NCI-H1048 (cell line): ENCODE data around the gene ERMARD.
"Not testable (repeated sequence)": the region's sequence is repeated elsewhere in the genome, so short reads cannot be mapped to it uniquely, and the experiment has no call there.

Source experiments
- DNase-seq: peaks from one replicate; lab custom pipeline; 2025; lab: John Stamatoyannopoulos, UW

The ERMARD gene

DNA sequence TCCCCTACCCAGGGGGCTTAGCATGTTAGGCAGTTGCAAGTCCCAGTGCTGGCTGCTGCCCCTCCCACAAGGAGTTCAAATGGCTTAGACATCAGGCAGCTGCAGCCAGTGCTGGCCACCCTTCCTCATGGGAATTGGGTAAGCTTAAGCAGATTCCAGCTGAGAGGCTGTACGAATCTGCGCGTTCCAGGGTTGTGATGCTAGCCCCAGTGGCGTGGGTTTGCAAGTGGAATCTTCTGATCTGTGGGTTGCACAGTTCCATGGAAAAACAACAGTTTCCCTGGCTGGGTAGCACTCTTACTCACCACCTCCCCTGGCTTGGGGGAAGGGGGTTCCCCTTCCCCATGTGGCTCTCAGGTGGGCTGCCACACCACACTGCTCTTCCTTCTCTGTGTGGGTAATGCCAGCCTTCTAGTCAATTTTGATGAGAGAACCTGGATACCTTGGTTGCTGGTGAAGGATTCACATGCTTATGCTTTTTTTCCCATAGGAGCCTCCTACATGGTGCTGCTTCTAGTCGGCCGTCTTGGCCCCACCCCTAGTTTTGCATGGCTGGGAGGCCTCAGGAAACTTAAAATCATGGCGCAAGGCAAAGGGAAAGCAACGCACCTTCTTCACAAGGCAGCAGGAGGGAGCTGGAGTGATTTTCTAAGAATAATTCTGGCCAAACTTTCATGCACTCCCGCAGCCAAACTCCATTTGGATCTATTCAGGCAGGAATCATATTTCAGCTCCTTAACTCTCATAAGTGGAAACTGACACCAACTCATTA, 13.0 kb upstream of the ERMARD start:
- DNase-seq, result no peak

DNA sequence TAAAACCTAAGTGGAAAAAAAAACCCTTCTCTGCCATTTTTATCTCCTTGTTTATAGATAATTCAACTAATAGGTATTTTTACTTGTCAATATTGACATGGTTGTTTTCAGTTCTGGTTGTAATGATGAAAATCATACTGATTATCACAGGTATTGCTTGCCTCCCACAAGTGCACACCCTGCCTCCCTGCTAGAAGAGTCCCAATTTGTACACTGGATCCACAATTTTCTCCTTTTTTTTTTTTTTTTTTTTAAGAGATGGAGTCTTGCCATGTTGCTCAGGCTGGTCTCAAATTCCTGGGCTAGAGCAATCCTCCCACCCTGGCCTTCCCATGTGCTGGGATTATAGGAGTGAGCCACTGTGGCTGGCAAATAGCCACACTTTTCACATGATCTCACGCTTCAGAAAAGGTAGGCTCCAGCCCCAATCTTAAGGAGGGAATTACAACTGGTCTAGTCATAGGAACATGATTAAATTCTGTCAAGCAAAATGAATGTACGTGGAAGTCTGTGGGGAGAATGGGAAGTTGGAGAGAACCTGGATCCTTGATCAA, 12.4 kb upstream of the ERMARD start:
- no peak for DNase-seq

DNA sequence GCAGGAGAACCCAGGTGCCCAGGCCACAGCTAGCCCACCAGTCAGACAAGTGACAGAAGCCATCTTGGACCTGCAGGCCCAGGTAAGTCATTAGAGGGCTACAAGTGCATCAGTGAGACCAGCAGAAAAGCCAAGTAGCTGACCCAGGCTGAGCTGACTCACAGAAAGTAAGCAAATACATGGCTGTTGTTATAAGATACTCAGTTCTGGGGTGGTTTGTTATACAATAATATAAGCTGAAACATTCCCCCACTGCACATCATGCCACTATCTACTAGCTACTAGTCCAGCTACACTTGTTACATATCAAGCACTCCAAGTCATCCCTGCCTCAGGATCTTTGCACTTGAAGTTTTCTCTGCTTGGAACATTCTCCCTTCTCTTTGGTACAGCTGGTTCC, 10.1 kb upstream of the ERMARD start:
- DNase-seq, result no peak

GRCh38 chr6:169745405-169745804, 6.0 kb upstream of the ERMARD start:
- no peak for DNase-seq

GRCh38 chr6:169746556-169746955, 4.9 kb upstream of the ERMARD start:
- no peak for DNase-seq

- no peak for DNase-seq
These were observed 727 bp downstream of the ERMARD start for GRCh38 chr6:169752074-169752623.

DNA sequence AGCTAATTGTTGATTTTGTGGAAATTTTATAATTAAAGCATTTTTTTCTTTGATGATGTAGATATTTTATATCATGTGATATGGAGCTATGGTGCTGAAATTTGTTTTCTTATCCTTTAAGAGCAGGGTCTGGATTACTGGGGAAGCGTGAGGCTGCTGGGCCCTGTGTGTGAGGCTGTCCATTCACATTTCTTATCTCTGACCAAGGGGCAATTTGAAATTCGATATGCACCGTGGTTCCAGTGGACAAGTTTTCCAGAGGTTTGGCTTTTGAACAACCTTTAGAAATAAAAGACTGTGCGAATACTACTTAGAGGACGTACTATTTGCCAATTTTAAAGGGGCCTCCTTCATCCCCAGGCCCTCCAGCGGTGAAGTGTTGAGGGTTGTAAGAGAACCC, 3.7 kb downstream of the ERMARD start:
- DNase-seq, result no peak

- DNase-seq, result no peak
These were observed 11.9 kb downstream of the ERMARD start for GRCh38 chr6:169763308-169763707.

DNA sequence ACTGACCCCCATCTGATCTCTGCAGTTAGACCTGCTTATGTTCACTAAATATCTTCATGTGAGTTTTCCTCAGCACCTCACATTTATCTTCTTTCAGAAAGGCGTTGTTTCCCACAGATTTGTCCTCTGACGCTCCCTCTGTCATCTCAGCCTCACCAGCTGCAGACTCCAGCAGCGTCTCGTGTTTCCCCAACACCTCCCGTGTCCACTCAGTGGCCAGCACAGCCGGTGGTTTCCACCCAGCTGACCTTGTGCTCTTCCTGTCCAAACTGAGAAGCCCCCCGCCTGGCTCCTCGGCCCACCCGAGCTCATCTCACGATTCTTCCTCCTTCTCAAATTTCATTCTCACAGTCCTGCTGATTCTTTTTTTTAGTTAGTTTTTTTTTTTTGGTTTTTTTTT, 12.5 kb downstream of the ERMARD start:
- no peak for DNase-seq

DNA sequence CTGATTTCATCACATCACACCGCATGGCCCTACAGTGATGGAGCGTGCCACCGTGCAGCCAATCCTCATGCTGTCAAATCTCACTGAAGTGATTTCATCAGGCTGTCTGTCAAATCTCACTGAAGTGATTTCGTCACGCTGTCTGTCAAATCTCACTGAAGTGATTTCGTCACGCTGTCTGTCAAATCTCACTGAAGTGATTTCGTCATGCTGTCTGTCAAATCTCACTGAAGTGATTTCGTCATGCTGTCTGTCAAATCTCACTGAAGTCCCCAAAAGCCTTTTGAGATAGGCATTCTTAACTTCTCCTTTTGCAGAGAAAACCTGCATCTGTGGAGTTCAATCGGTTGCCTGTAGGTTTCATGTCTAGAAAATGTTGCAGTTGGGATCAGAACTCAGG, 14.4 kb downstream of the ERMARD start:
- not testable (repeated sequence) for DNase-seq

- no peak for DNase-seq
These were observed 14.8 kb downstream of the ERMARD start for GRCh38 chr6:169766232-169766631.

GRCh38 chr6:169766921-169767736, 15.7 kb downstream of the ERMARD start:
- DNase-seq, result no peak

- DNase-seq, result no peak
These were observed 22.9 kb downstream of the ERMARD start for GRCh38 chr6:169774347-169774746.

DNA sequence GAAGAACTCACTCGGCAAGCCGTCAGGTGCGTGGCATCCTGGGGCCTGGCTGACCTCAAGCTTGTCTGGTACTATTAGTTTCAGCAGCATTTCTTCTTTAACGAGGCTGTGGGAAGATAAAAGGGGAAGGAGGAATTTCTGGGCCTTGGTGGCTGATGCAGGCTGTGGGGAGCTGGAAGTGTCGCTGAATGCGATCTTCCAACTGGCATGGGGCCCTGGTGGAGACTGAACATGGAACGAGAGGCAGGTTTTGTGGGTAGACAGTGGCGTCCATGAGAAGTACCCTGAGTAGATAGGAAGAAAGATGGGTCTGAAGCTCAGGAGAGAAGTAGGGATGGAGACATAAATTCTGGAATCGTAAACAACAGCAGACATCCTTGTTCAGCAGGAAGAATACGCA, 23.9 kb downstream of the ERMARD start:
- DNase-seq, result no peak

DNA sequence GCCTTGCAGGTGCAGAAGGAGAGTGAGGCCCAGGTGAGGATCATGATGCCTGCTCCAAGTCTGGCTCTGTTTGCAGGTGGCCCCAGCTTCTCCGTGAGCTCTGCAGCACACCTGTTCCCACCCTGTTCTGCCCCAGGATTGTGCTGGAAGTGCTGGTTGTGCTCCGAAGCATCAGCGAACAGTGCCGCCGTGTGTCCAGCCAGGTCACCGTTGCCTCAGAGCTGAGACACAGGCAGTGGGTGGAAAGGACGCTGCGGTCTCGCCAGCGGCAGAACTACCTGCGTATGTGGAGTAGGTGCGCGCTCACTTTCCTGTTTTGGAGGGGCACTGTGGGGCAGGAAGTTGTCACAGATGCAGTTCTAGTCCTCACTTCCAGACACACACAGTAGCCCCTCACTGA, 25.0 kb downstream of the ERMARD start:
- DNase-seq, result no peak

GRCh38 chr6:169777896-169778295, 26.5 kb downstream of the ERMARD start:
- DNase-seq, result no peak

DNA sequence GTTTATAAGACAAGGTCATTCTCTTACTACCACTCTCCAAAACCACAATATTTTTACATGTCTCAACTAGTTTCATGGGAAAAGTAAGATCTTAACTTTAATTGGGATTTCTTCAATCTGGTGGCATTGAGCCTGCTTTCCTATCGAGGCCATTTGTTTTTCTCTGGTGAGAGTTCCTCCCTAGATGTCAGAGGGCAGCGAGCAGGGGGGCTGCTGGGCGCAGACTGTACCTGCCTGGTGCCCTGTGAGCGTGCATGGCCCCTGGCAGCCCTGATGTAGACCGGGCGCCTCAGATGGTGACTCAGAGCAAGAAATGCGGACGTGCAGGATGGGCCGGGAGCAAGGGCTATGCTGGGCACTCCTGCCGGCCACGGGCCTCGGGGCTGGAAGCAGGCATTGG, 27.2 kb downstream of the ERMARD start:
- no peak for DNase-seq

GRCh38 chr6:169779092-169779815, 27.8 kb downstream of the ERMARD start:
- DNase-seq, result no peak

GRCh38 chr6:169779896-169780295, 28.5 kb downstream of the ERMARD start:
- no peak for DNase-seq

DNA sequence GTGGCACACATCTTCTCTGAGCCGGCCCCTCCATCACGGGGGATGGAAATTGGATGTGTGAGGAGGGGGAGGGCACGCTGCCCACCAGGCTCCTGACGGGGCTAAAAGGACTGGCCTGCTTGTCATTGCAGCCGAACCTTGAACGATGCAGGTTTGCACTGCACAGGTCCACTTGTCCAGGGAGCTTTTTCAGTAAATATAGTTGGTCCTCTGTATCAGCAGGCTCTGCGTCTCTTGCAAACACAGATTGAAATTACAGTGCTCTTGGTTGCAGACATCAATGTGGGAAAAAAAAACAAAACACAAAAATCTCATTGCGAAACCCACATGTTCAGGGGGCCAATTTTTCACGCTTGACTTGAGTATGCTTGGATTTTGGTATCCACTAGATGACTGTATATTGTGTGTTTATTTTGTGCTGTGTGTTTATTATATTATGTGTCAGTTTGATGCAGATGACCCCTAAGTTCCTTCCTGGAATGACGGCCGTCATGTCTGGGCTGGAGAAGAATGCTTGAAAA, 29.2 kb downstream of the ERMARD start:
- no peak for DNase-seq

- DNase-seq, result no peak
These were observed 31.5 kb downstream of the ERMARD start for GRCh38 chr6:169782966-169783365.

GRCh38 chr6:169783401-169783800, 32.0 kb downstream of the ERMARD start:
- DNase-seq, result no peak
